ENCODE results near the gene TSGA10IP. TPM values are rescaled to one million over a fixed set of nuclear protein-coding genes. Genes with fewer than 3 reads are reported as not detected.

The TSGA10IP gene
- total and polyA plus RNA-seq, 4 donors = 0.39 to 0.68 (median 0.60) TPM; not detected in 1

DNA sequence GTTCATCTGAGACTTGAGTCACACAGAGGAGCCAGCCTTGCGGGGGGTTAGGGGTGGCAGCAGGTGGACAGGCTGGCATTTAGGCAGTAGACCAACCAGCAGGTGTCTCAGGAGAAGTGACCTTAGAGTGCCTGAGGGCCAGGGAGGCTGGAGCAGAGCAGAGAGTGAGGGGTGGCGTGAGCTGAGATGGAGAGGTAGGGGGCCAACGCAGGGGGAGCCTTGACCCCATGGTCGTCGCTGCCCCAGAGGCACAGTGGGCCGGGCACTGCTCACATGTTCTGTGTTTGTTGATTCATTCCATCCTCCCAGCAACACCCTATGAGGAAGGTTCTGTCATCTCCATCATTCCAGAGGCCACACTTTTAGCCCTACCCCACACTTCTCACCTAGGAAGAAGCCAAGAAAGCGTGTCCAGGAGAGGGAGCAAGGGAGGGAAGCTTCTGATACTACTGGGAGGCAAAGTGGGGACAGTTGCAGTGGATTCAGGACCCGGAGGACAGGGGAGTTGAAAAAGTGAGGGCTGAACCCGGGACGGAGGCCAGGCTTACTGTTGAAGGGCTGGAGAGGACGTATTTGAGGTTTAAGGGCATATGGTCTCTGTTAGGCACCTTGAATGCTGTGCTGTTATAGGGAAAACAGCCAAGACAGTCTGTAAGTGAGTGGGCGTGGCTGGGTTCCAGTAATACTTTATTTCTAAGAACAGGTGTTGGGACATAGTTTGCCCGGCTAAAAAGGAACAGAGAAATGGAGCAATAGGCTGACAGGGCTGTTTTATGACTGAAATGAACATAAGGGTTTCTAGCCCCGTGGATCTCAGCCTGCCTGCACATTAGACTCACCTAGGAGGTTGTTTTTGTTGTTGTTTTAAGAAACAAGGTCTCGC lies 23.6 kb downstream of the TSGA10IP start:
- Histone ChIP-seq H3K36me3 (ENCODE audit: control insufficient read depth, insufficient read depth, low read length) (peaks cover 84% of the 10 kb centered on the region), H3K4me1 (ENCODE audit: control insufficient read depth, insufficient read depth, low read length) (peaks cover 8% of the 10 kb centered on the region), H3K27ac (ENCODE audit: low read depth, low read length) (no peak overlapping the region), H3K9me3 (ENCODE audit: control insufficient read depth, insufficient read depth, low read length) (no peaks in the 10 kb centered on the region), H3K4me3 (ENCODE audit: low read depth, low read length) (no peak overlapping the region), H3K27me3 (ENCODE audit: control insufficient read depth, insufficient read depth, low read length) (no peaks in the 10 kb centered on the region)
- DNase-seq (ENCODE audit: low read depth in 4 of 6, low spot score in 6 of 6) = no peak
- 82% methylated on average over 10 of the region's 15 CpGs for WGBS (ENCODE audit: insufficient coverage)

DNA sequence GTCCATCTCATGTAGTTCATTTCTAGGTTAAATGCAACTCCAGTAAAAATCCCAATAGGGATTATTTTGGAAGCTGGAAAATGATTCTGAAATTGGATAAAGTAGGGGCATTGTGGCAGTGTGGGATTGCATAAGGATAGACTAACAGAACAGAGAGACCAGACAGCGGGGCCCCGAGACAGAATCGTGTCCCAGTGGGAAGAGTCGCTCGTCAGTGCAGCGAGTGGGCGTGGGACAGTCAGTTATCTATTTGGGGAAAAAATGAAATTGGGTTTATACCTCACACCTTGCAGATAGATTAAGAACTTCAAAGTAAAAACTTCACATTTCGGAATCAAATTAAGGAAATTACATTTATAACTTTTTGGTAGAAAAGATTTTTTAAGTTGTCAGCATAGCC lies 26.8 kb downstream of the TSGA10IP start:
- no peak for DNase-seq (ENCODE audit: low read depth in 4 of 6, low spot score in 6 of 6)
- Histone ChIP-seq H3K4me3 (ENCODE audit: low read depth, low read length) (no peak overlapping the region), H3K27ac (ENCODE audit: low read depth, low read length) (no peak overlapping the region), H3K27me3 (ENCODE audit: control insufficient read depth, insufficient read depth, low read length) (no peaks in the 10 kb centered on the region), H3K9me3 (ENCODE audit: control insufficient read depth, insufficient read depth, low read length) (no peaks in the 10 kb centered on the region), H3K4me1 (ENCODE audit: control insufficient read depth, insufficient read depth, low read length) (no peaks in the 10 kb centered on the region), H3K36me3 (ENCODE audit: control insufficient read depth, insufficient read depth, low read length) (peaks cover 82% of the 10 kb centered on the region)
- 100% methylated on average over 1 of the region's 8 CpGs for WGBS (ENCODE audit: insufficient coverage)

DNA sequence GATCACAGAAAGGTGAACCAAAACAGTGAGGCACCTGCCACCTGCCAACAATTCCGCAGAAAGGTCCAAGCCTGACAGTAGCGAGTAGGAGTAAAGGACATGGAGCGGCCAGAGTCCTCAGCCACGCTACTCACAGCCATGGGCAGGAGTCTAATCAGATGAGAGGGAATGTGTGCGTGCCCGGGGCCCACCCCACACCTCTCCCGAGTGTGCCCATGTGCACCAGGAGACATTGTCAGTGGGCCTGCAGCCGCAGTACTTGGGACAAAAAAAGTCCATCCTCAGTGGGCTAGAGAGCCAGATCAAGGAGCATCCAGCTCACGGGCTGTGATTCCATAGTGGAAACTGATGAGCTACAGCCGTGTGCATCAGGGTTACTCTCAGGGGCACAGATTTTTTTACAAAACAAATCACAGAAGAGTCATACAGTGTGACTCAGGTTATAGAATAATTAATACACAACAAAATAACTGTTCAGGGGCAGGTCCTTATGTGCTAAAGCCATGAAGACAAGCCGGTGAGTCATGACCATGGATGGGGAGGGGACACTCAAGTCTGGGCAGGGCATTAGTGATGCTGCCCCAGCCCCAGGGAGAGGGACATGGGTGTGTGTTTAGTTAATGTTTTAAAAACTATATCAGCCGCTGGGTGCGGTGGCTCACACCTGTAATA lies 28.3 kb downstream of the TSGA10IP start:
- no peak for DNase-seq (ENCODE audit: low read depth in 4 of 6, low spot score in 6 of 6)
- Histone ChIP-seq H3K9me3 (ENCODE audit: control insufficient read depth, insufficient read depth, low read length) (no peaks in the 10 kb centered on the region), H3K36me3 (ENCODE audit: control insufficient read depth, insufficient read depth, low read length) (peaks cover 82% of the 10 kb centered on the region), H3K4me1 (ENCODE audit: control insufficient read depth, insufficient read depth, low read length) (no peaks in the 10 kb centered on the region), H3K27ac (ENCODE audit: low read depth, low read length) (no peak overlapping the region), H3K27me3 (ENCODE audit: control insufficient read depth, insufficient read depth, low read length) (no peaks in the 10 kb centered on the region), H3K4me3 (ENCODE audit: low read depth, low read length) (no peak overlapping the region)
- WGBS (ENCODE audit: insufficient coverage) = 98% methylated on average over 10 of the region's 13 CpGs

DNA sequence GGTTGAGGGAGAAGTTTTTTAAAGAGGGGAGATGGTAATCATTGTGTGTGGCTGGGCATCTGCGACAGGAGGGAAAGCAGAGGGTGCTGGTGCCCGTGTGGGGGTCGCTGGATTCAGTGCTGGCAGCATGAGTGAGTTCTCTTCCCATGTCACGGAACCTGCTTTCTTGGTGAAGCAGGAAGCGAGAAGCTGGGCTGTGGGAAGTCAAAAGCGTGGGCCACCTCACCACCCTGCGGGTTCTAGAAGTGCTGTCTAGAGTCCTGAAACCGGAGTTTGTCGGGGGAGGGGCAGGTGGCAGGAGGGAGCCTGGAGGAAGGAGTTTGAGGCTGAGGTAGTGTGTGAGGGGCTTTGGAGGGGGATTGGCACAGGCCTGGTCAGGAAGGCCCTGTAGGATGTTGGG lies 30.5 kb downstream of the TSGA10IP start:
- no peaks in the 10 kb centered on the region for H3K27me3 ChIP-seq (ENCODE audit: control insufficient read depth, insufficient read depth, low read length)
- WGBS (ENCODE audit: insufficient coverage) = 87% methylated on average over 8 of the region's 9 CpGs
- H3K36me3 ChIP-seq (ENCODE audit: control insufficient read depth, insufficient read depth, low read length) = peaks cover 81% of the 10 kb centered on the region
- no peak overlapping the region for H3K27ac ChIP-seq (ENCODE audit: low read depth, low read length)
- no peaks in the 10 kb centered on the region for H3K9me3 ChIP-seq (ENCODE audit: control insufficient read depth, insufficient read depth, low read length)
- H3K4me3 ChIP-seq (ENCODE audit: low read depth, low read length) = no peak overlapping the region
- H3K4me1 ChIP-seq (ENCODE audit: control insufficient read depth, insufficient read depth, low read length) = no peaks in the 10 kb centered on the region
- DNase-seq (ENCODE audit: low read depth in 4 of 6, low spot score in 6 of 6) = no peak

DNA sequence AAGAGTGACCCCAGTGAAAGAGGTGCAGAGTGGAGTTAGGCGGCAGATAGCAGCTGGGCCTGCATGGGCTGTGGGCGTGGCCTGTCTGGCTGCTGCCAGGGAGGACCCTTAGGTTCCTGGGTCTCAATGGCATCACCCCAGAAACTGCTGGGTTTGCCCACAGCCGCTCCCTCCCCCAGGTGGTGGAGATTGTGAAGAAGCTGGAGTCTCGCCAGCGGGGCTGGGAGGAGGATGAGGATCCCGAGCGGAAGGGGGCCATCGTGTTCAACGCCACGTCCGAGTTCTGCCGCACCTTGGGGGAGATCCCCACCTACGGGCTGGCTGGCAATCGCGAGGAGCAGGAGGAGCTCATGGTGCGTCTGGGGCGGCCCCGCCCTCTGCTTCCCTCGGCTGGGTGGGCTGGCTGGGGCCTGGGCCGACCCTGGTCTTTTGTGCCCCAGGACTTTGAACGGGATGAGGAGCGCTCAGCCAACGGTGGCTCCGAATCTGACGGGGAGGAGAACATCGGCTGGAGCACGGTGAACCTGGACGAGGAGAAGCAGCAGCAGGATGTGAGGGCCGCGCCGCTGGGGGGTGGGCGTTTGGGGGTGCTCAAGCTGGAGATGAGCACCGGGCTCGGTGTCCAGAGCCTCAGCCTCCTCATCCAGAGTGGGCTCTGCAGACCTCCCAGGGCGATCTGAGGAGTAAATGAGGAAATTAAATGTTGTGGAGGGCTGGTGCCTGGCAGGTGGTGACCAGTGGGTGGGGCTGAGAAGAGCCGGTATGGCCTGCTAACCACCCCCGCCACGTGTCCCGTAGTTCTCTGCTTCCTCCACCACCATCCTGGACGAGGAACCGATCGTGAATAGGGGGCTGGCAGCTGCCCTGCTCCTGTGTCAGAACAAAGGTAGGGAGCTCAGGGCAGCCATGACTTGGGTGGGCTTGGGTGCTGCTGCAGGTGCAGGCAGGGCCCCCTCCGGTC lies 31.2 kb downstream of the TSGA10IP start:
- Histone ChIP-seq H3K36me3 (ENCODE audit: control insufficient read depth, insufficient read depth, low read length) (peaks cover 83% of the 10 kb centered on the region), H3K4me3 (ENCODE audit: low read depth, low read length) (no peak overlapping the region), H3K27me3 (ENCODE audit: control insufficient read depth, insufficient read depth, low read length) (no peaks in the 10 kb centered on the region), H3K27ac (ENCODE audit: low read depth, low read length) (no peak overlapping the region), H3K9me3 (ENCODE audit: control insufficient read depth, insufficient read depth, low read length) (no peaks in the 10 kb centered on the region), H3K4me1 (ENCODE audit: control insufficient read depth, insufficient read depth, low read length) (no peaks in the 10 kb centered on the region)
- no peak for DNase-seq (ENCODE audit: low read depth in 4 of 6, low spot score in 6 of 6)
- WGBS (ENCODE audit: insufficient coverage) = 89% methylated on average over 42 of the region's 43 CpGs

DNA sequence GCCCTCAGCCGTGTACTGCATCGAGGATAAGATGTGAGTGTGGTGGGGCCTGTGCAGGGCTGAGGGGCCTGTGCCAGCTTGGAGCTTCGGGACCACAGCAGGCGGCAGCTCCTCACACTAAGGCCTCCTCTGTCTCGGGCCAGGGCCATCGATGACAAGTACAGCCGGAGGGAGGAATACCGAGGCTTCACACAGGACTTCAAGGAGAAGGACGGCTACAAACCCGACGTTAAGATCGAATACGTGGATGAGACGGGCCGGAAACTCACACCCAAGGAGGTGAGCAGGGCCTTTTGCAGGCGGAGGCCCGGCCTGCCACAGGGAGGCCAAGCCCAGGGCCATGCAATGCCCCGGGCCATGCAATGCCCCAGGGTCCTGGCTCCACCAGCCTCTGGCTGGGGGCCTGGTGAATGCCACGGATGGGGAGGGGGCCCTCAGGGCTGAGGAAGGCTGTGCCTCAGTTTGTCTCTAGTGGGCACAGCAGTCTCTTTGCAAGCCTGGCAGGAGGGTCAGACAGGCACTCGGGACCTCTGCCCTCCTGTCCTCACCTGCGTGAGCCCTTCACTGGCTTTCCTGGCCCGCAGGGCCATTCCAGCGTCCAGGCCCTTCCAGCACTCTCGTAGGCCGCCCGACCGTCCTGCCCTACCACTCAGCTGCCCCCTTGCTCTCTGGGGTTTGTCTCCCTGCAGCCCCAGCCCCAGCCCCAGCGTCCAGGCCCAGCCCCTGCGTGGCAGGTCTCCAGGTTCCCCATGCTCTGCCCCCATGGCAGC lies 32.5 kb downstream of the TSGA10IP start:
- WGBS (ENCODE audit: insufficient coverage) = 96% methylated on average over 28 of the region's 29 CpGs
- no peak overlapping the region for H3K27ac ChIP-seq (ENCODE audit: low read depth, low read length)

DNA sequence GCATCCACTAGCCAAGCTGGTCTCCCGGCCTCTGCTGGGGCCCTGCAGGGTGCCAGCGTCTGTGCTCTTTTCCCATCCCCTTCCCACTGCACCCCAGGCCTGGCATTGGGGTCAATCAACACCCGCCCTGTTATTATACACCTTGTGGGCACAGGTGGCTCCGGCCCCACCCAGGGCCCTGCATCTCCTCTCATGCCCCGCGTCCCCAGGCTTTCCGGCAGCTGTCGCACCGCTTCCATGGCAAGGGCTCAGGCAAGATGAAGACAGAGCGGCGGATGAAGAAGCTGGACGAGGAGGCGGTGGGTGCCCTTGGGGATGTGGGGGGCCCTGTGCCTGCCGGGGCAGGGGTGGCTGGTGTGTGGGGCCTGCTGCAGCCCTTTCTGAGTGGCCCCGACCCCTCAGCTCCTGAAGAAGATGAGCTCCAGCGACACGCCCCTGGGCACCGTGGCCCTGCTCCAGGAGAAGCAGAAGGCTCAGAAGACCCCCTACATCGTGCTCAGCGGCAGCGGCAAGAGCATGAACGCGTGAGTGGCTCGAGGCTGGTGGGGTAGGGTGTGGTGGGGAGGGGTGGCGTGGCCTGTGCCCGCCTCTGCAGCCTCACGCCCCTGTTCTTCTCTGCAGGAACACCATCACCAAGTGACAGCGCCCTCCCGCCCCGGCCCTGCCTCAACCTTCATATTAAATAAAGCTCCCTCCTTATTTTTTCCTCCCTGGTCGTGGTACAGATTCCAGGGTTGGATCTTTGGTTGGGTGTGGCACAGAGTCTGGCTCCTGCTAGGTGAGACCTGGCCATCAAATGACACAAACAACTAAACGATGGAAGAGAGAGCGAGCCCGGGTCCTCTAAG lies 33.3 kb downstream of the TSGA10IP start:
- no peaks in the 10 kb centered on the region for H3K9me3 ChIP-seq (ENCODE audit: control insufficient read depth, insufficient read depth, low read length)
- H3K27ac ChIP-seq (ENCODE audit: low read depth, low read length) = no peak overlapping the region
- WGBS (ENCODE audit: insufficient coverage) = 94% methylated on average over 17 of the region's 34 CpGs
- no peak overlapping the region for H3K4me3 ChIP-seq (ENCODE audit: low read depth, low read length)
- DNase-seq (ENCODE audit: low read depth in 4 of 6, low spot score in 6 of 6) = no peak
- no peaks in the 10 kb centered on the region for H3K4me1 ChIP-seq (ENCODE audit: control insufficient read depth, insufficient read depth, low read length)
- no peaks in the 10 kb centered on the region for H3K27me3 ChIP-seq (ENCODE audit: control insufficient read depth, insufficient read depth, low read length)
- H3K36me3 ChIP-seq (ENCODE audit: control insufficient read depth, insufficient read depth, low read length) = peaks cover 82% of the 10 kb centered on the region

More for the DNA sequence above, 32.5 kb downstream of the TSGA10IP start:
- Histone ChIP-seq H3K4me1 (ENCODE audit: control insufficient read depth, insufficient read depth, low read length) (no peaks in the 10 kb centered on the region), H3K9me3 (ENCODE audit: control insufficient read depth, insufficient read depth, low read length) (no peaks in the 10 kb centered on the region), H3K36me3 (ENCODE audit: control insufficient read depth, insufficient read depth, low read length) (peaks cover 84% of the 10 kb centered on the region), H3K4me3 (ENCODE audit: low read depth, low read length) (no peak overlapping the region), H3K27me3 (ENCODE audit: control insufficient read depth, insufficient read depth, low read length) (no peaks in the 10 kb centered on the region)
- DNase-seq (ENCODE audit: low read depth in 4 of 6, low spot score in 6 of 6) = no peak

DNA sequence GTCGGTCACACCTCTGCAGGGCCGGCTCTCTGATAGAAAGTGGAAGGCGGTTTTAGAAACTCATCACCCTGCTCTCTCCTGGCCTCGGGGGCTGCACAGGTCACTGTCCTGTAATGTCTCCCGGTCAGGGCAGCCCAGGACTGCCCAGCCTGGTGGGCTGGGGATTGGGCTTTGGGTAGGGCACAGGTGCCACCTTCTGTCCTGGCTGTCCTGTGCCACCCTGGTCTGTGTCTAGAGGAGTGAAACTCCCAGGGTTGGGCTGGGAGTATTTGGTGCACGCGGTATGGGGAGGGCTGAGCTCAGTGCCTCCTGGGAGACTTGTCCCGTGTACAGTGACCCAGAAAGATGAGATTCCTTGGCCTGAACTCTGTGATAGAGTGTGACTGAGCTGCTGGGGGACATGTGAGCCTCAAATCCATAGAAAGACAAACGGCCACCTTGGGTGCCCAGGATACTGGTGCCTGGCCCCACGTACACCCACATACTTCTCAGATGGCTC lies 34.0 kb downstream of the TSGA10IP start:
- Histone ChIP-seq H3K4me1 (ENCODE audit: control insufficient read depth, insufficient read depth, low read length) (no peaks in the 10 kb centered on the region), H3K27ac (ENCODE audit: low read depth, low read length) (no peak overlapping the region), H3K27me3 (ENCODE audit: control insufficient read depth, insufficient read depth, low read length) (no peaks in the 10 kb centered on the region), H3K4me3 (ENCODE audit: low read depth, low read length) (no peak overlapping the region), H3K9me3 (ENCODE audit: control insufficient read depth, insufficient read depth, low read length) (no peaks in the 10 kb centered on the region), H3K36me3 (ENCODE audit: control insufficient read depth, insufficient read depth, low read length) (peaks cover 77% of the 10 kb centered on the region)
- no peak for DNase-seq (ENCODE audit: low read depth in 4 of 6, low spot score in 6 of 6)
- WGBS (ENCODE audit: insufficient coverage) = 86% methylated on average over 5 of the region's 10 CpGs
